Measurements from ENCODE around the gene COLEC11. TPM values are rescaled to one million over a fixed set of nuclear protein-coding genes. Genes with fewer than 3 reads are reported as not detected.

The COLEC11 gene
- total and polyA plus RNA-seq, 9 of the 15 experiments (the other 6 are each of a cell fraction or from before 2014, with no cell fraction given) = 0.32 to 4.3 (median 1.8) TPM

DNA sequence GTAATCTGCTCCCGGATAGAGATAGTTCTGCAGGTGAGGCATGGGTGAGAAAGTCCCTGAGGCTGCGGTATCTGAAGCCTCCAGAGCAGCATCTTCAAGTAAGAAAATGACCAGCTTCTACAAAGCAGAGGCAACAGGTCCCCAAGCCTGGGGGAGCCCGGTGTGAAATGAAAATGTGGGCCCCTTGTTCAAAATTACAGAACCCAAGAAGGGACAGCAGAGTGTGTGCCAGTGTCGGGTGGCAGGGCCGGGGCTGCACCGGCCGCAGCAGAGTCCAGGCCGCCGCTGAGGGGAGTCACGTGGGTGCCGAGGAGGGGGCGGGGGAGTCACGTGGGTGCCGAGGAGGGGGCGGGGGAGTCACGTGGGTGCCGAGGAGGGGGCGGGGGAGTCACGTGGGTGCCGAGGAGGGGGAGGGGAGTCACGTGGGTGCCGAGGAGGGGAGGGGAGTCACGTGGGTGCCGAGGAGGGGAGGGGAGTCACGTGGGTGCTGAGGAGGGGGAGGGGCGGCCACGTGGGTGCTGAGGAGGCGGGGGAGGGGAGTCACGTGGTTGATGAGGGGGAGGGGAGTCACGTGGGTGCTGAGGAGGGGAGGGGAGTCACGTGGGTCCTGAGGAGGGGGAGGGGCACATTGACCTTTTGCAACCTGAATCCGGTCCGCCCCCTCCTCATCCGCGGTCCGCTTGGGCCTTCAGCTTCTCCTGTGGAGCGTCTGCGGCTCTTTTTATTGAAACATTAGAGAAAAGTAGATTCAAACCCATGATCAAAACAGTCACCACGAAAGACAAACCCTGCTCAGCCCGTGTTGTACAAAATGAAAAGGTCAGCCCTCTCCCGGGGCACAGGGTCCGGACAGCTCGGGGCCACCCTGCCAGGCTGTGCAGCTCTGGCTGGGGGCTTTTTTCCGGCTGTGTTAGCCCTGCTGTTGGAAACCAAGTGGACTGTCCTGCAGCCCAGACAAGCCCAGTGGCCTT is 10.4 kb downstream of the COLEC11 start (continued):
- TF ChIP-seq CCNT2 (IDR thresholded peaks at IDR 0.05; ENCODE audit: borderline replicate concordance, extremely low read depth, insufficient read length, low read depth, low read length) = no peak
- TF ChIP-seq SMARCB1 (IDR thresholded peaks at IDR 0.05; ENCODE audit: insufficient read length, low read depth) = no peak
- no peak for TF ChIP-seq MAFK (IDR thresholded peaks at IDR 0.05; ENCODE audit: low read length)
- TF ChIP-seq, protein P1, sequence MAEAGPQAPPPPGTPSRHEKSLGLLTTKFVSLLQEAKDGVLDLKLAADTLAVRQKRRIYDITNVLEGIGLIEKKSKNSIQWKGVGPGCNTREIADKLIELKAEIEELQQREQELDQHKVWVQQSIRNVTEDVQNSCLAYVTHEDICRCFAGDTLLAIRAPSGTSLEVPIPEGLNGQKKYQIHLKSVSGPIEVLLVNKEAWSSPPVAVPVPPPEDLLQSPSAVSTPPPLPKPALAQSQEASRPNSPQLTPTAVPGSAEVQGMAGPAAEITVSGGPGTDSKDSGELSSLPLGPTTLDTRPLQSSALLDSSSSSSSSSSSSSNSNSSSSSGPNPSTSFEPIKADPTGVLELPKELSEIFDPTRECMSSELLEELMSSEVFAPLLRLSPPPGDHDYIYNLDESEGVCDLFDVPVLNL (CRISPR knock-in tag; IDR thresholded peaks at IDR 0.05; ENCODE audit: low read depth) = no peak
- TF ChIP-seq, protein P2, sequence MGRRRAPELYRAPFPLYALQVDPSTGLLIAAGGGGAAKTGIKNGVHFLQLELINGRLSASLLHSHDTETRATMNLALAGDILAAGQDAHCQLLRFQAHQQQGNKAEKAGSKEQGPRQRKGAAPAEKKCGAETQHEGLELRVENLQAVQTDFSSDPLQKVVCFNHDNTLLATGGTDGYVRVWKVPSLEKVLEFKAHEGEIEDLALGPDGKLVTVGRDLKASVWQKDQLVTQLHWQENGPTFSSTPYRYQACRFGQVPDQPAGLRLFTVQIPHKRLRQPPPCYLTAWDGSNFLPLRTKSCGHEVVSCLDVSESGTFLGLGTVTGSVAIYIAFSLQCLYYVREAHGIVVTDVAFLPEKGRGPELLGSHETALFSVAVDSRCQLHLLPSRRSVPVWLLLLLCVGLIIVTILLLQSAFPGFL (CRISPR knock-in tag; IDR thresholded peaks at IDR 0.05) = no peak
- no peak for TF ChIP-seq ZNF311 (CRISPR knock-in tag; IDR thresholded peaks at IDR 0.05)
- no peak for TF ChIP-seq ZNF436 (CRISPR knock-in tag; IDR thresholded peaks at IDR 0.05)
- TF ChIP-seq BCOR (IDR thresholded peaks at IDR 0.05) = no peak
- no peak for TF ChIP-seq RBM22 (IDR thresholded peaks at IDR 0.05; ENCODE audit: low read depth, low read length, poor library complexity, severe bottlenecking)
- TF ChIP-seq XRCC4 (IDR thresholded peaks at IDR 0.05; ENCODE audit: extremely low read depth, insufficient read depth, insufficient read length) = no peak
- no peak for TF ChIP-seq ZSCAN32 (CRISPR knock-in tag; IDR thresholded peaks at IDR 0.05)
- no peak for TF ChIP-seq HDAC3 (IDR thresholded peaks at IDR 0.05; ENCODE audit: borderline replicate concordance, partially characterized antibody)
- no peak for TF ChIP-seq SIRT6 (IDR thresholded peaks at IDR 0.05; ENCODE audit: low read depth, low read length)
- no peak for TF ChIP-seq ZNF830 (CRISPR knock-in tag; IDR thresholded peaks at IDR 0.05)
- TF ChIP-seq, protein P3, sequence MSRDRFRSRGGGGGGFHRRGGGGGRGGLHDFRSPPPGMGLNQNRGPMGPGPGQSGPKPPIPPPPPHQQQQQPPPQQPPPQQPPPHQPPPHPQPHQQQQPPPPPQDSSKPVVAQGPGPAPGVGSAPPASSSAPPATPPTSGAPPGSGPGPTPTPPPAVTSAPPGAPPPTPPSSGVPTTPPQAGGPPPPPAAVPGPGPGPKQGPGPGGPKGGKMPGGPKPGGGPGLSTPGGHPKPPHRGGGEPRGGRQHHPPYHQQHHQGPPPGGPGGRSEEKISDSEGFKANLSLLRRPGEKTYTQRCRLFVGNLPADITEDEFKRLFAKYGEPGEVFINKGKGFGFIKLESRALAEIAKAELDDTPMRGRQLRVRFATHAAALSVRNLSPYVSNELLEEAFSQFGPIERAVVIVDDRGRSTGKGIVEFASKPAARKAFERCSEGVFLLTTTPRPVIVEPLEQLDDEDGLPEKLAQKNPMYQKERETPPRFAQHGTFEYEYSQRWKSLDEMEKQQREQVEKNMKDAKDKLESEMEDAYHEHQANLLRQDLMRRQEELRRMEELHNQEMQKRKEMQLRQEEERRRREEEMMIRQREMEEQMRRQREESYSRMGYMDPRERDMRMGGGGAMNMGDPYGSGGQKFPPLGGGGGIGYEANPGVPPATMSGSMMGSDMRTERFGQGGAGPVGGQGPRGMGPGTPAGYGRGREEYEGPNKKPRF (IDR thresholded peaks at IDR 0.05; ENCODE audit: low read depth, low read length) = no peak
- no peak for TF ChIP-seq BCL6 (CRISPR knock-in tag; IDR thresholded peaks at IDR 0.05)
- TF ChIP-seq, protein P4, sequence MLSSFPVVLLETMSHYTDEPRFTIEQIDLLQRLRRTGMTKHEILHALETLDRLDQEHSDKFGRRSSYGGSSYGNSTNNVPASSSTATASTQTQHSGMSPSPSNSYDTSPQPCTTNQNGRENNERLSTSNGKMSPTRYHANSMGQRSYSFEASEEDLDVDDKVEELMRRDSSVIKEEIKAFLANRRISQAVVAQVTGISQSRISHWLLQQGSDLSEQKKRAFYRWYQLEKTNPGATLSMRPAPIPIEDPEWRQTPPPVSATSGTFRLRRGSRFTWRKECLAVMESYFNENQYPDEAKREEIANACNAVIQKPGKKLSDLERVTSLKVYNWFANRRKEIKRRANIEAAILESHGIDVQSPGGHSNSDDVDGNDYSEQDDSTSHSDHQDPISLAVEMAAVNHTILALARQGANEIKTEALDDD (IDR thresholded peaks at IDR 0.05) = no peak
